Measurements from ENCODE around the gene EDEM3. TPM values are rescaled to one million over a fixed set of nuclear protein-coding genes. Genes with fewer than 3 reads are reported as not detected.

EDEM3 gene
- total RNA-seq, 4 donors from 2014 or later, result 28.1 to 57.0 (median 42.7) TPM

GRCh38 chr1:184739070-184739469, 15.6 kb downstream of the EDEM3 start:
- H3K36me3 ChIP-seq, result peaks cover 0 to 31% (median 11%) of the 10 kb centered on the region in 4 donors
- intact Hi-C loops (cut with DNase I; ENCODE audit: low total_unique reads) (no loop called here), in situ Hi-C loops (cut with MboI; ENCODE audit: low pct_ligation_motif_present in 1 of 4, low pct_unique_long_range_greater_than_20kb in 1 of 4, low sequenced_read_pairs in 3 of 4) (no loop called here)
- H3K4me1 ChIP-seq, result peaks cover 0 to 16% (median 8%) of the 10 kb centered on the region in 4 donors
- TF ChIP-seq EP300 (IDR thresholded peaks at IDR 0.05; ENCODE audit: low read depth), result no peak
- TF ChIP-seq POLR2A (IDR thresholded peaks at IDR 0.05), result no peak
- TF ChIP-seq POLR2AphosphoS5 (IDR thresholded peaks at IDR 0.05), result no peak
- TF ChIP-seq, protein P1, sequence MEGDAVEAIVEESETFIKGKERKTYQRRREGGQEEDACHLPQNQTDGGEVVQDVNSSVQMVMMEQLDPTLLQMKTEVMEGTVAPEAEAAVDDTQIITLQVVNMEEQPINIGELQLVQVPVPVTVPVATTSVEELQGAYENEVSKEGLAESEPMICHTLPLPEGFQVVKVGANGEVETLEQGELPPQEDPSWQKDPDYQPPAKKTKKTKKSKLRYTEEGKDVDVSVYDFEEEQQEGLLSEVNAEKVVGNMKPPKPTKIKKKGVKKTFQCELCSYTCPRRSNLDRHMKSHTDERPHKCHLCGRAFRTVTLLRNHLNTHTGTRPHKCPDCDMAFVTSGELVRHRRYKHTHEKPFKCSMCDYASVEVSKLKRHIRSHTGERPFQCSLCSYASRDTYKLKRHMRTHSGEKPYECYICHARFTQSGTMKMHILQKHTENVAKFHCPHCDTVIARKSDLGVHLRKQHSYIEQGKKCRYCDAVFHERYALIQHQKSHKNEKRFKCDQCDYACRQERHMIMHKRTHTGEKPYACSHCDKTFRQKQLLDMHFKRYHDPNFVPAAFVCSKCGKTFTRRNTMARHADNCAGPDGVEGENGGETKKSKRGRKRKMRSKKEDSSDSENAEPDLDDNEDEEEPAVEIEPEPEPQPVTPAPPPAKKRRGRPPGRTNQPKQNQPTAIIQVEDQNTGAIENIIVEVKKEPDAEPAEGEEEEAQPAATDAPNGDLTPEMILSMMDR (IDR thresholded peaks at IDR 0.05), result no peak
- H3K9me3 ChIP-seq, result no peaks in the 10 kb centered on the region
- H3K27me3 ChIP-seq, result no peaks in the 10 kb centered on the region
- no peak overlapping the region for H3K27ac ChIP-seq
- 98 to 100% methylated on average over 1 of the region's 1 CpG for WGBS, 2 donors (ENCODE audit: low coverage in 1 of 2)
- H3K4me3 ChIP-seq, result no peak overlapping the region
- DNase-seq, result no peak

DNA sequence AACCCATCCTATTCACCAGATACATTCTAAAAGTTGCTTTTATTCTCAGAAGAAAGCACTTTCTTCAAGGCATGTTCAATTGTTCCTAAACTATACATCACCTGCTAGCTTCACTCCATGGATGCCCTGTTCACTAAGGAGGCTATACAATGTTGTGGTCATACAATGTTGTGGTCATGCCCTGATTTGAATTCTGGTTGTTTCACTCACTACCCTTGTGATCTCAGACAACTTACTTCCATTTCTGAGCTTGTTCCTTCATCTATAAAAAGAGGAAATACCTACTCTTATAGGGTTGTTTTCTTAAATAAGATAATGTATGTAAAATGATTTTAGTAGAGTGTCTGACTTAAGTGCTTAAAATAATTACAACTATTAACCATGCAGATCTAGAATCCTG, 19.7 kb downstream of the EDEM3 start:
- Histone ChIP-seq H3K4me1 (no peaks in the 10 kb centered on the region), H3K27me3 (no peaks in the 10 kb centered on the region), H3K27ac (no peak overlapping the region), H3K9me3 (no peaks in the 10 kb centered on the region), H3K36me3 (peaks cover 0 to 60% (median 25%) of the 10 kb centered on the region in 4 donors), H3K4me3 (no peak overlapping the region)
- intact Hi-C loops (cut with DNase I; ENCODE audit: low total_unique reads) (no loop called here), in situ Hi-C loops (cut with MboI; ENCODE audit: low pct_ligation_motif_present in 1 of 4, low pct_unique_long_range_greater_than_20kb in 1 of 4, low sequenced_read_pairs in 3 of 4) (no loop called here)
- no peak for DNase-seq
- TF ChIP-seq POLR2A (IDR thresholded peaks at IDR 0.05), result no peak
- no peak for TF ChIP-seq EP300 (IDR thresholded peaks at IDR 0.05; ENCODE audit: low read depth)
- no peak for TF ChIP-seq POLR2AphosphoS5 (IDR thresholded peaks at IDR 0.05)
- TF ChIP-seq, protein P1 (IDR thresholded peaks at IDR 0.05), result no peak

GRCh38 chr1:184724843-184725242, 29.8 kb downstream of the EDEM3 start:
- DNase-seq, result no peak
- intact Hi-C loops (cut with DNase I; ENCODE audit: low total_unique reads) (no loop called here), in situ Hi-C loops (cut with MboI; ENCODE audit: low pct_ligation_motif_present in 1 of 4, low pct_unique_long_range_greater_than_20kb in 1 of 4, low sequenced_read_pairs in 3 of 4) (loop anchor here in 3 of 4 donors (25.0 kb wide), 3 partner anchors 1612 to 1863 kb away; no protein-coding TSS in a partner anchor)
- H3K27me3 ChIP-seq, result no peaks in the 10 kb centered on the region
- H3K4me1 ChIP-seq, result no peaks in the 10 kb centered on the region
- no peaks in the 10 kb centered on the region for H3K9me3 ChIP-seq
- no peak overlapping the region for H3K27ac ChIP-seq
- 97 to 100% methylated on average over 3 of the region's 3 CpGs for WGBS, 2 donors (ENCODE audit: low coverage in 1 of 2)
- no peak for TF ChIP-seq EP300 (IDR thresholded peaks at IDR 0.05; ENCODE audit: low read depth)
- TF ChIP-seq, protein P1 (IDR thresholded peaks at IDR 0.05), result no peak
- no peak for TF ChIP-seq POLR2AphosphoS5 (IDR thresholded peaks at IDR 0.05)
- TF ChIP-seq POLR2A (IDR thresholded peaks at IDR 0.05), result no peak
- H3K4me3 ChIP-seq, result no peak overlapping the region
- H3K36me3 ChIP-seq, result peaks cover 0 to 74% (median 27%) of the 10 kb centered on the region in 4 donors

- Histone ChIP-seq H3K27me3 (no peaks in the 10 kb centered on the region), H3K36me3 (peaks cover 0 to 88% (median 36%) of the 10 kb centered on the region in 4 donors), H3K4me3 (no peak overlapping the region), H3K27ac (no peak overlapping the region), H3K9me3 (no peaks in the 10 kb centered on the region), H3K4me1 (no peaks in the 10 kb centered on the region)
- intact Hi-C loops (cut with DNase I; ENCODE audit: low total_unique reads) (no loop called here), in situ Hi-C loops (cut with MboI; ENCODE audit: low pct_ligation_motif_present in 1 of 4, low pct_unique_long_range_greater_than_20kb in 1 of 4, low sequenced_read_pairs in 3 of 4) (loop anchor here in 3 of 4 donors (25.0 kb wide), 3 partner anchors 1621 to 1854 kb away; no protein-coding TSS in a partner anchor)
- TF ChIP-seq POLR2AphosphoS5 (IDR thresholded peaks at IDR 0.05) (no peak), EP300 (IDR thresholded peaks at IDR 0.05; ENCODE audit: low read depth) (no peak), POLR2A (IDR thresholded peaks at IDR 0.05) (no peak)
- TF ChIP-seq, protein P1 (IDR thresholded peaks at IDR 0.05), result no peak
- WGBS, 2 donors (ENCODE audit: low coverage in 1 of 2), result 80 to 84% methylated on average over 2 of the region's 2 CpGs
- DNase-seq, result no peak
Observed at GRCh38 chr1:184716158-184716557, 38.5 kb downstream of the EDEM3 start.

Measured in transverse colon (tissue), 4 donors.